ENCODE measurements around the gene AUTS2.

AUTS2 gene

DNA sequence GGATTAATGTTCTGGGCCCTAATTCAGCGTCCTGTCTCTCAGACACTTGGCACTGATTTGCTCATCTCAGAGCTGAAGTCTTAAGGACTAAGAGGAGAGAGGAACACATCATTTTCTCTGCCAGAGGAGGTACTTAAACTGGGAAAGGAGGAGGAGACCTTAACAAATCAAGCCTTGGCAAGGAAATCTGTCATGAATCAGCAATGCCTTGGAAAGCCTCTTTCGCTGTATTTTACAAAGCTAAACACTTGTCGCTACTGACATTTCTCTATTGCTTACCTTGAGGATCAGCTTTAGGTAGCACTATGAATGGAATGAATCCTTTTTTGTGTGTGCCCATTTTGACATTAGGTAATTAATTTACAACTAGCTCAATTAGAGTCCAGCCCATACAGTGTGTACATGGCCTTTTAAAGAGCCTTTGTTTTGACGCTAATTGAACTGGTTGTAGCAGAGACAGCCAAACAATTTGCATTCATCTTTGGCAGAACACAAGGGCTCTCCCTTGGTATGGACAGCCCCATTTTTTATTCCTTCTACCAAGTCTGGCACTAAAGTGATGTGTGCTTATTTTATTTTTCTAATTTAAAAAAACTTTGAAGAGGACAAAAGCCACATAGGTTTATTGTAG lies 37.4 kb downstream of the AUTS2 start:
- H3K79me2 ChIP-seq (ENCODE audit: insufficient read depth, low read length): peaks cover 89% of the 10 kb centered on the region
- H3K4me3 ChIP-seq (ENCODE audit: low read length, poor library complexity, severe bottlenecking): no peak overlapping the region
- H3K9ac ChIP-seq (ENCODE audit: low read depth, low read length, poor library complexity, severe bottlenecking): no peak overlapping the region
- TF ChIP-seq, protein P1, sequence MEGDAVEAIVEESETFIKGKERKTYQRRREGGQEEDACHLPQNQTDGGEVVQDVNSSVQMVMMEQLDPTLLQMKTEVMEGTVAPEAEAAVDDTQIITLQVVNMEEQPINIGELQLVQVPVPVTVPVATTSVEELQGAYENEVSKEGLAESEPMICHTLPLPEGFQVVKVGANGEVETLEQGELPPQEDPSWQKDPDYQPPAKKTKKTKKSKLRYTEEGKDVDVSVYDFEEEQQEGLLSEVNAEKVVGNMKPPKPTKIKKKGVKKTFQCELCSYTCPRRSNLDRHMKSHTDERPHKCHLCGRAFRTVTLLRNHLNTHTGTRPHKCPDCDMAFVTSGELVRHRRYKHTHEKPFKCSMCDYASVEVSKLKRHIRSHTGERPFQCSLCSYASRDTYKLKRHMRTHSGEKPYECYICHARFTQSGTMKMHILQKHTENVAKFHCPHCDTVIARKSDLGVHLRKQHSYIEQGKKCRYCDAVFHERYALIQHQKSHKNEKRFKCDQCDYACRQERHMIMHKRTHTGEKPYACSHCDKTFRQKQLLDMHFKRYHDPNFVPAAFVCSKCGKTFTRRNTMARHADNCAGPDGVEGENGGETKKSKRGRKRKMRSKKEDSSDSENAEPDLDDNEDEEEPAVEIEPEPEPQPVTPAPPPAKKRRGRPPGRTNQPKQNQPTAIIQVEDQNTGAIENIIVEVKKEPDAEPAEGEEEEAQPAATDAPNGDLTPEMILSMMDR (conservative IDR thresholded peaks at IDR 0.05; ENCODE audit: low read length): no peak
- no peak for TF ChIP-seq EZH2phosphoT487 (IDR thresholded peaks at IDR 0.05; ENCODE audit: borderline replicate concordance)
- H4K20me1 ChIP-seq (ENCODE audit: insufficient read depth, low read length, poor library complexity, severe bottlenecking): peaks cover 9% of the 10 kb centered on the region
- no peak overlapping the region for H3K4me2 ChIP-seq (ENCODE audit: low read depth, low read length, poor library complexity, severe bottlenecking)
- no peak overlapping the region for H2AFZ ChIP-seq (ENCODE audit: low read length)
- H3F3A ChIP-seq (ENCODE audit: low read depth): no peaks in the 10 kb centered on the region
- H3K36me3 ChIP-seq (ENCODE audit: insufficient read depth, low read length): no peaks in the 10 kb centered on the region
- H3K9me2 ChIP-seq (replicated peaks; ENCODE audit: low read depth, low read length): no peaks in the 10 kb centered on the region
- H3K9me3 ChIP-seq (ENCODE audit: insufficient read depth, low read depth, low read length): no peaks in the 10 kb centered on the region
- H3K4me1 ChIP-seq (ENCODE audit: insufficient read depth, low read length, poor library complexity, severe bottlenecking): peaks cover 7% of the 10 kb centered on the region
- H3K27me3 ChIP-seq (ENCODE audit: insufficient read depth, low read length, poor library complexity, severe bottlenecking): no peaks in the 10 kb centered on the region

DNA sequence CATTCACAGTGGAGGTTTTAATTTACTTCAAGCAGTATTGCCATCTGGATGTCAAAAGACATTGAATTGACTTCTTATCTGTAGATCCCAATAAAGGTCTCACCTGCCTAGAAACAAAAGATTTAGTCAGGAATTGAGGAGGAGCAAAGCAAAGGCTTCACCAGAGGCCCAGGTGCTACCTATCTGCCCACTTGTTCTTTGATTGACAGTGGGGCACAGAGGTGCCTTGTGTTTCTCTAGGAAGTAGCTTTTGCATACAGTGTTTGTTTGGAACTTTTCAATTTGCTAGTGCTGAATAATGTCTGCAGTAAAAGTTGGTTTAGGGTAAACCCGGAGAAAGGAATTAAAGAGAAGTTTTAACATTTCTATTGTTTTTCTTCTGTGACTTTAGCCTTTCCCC lies 40.4 kb downstream of the AUTS2 start:
- Histone ChIP-seq H3K4me2 (ENCODE audit: low read depth, low read length, poor library complexity, severe bottlenecking) (no peak overlapping the region), H3F3A (ENCODE audit: low read depth) (no peaks in the 10 kb centered on the region), H3K9me2 (replicated peaks; ENCODE audit: low read depth, low read length) (no peaks in the 10 kb centered on the region), H3K27me3 (ENCODE audit: insufficient read depth, low read length, poor library complexity, severe bottlenecking) (no peaks in the 10 kb centered on the region), H3K9me3 (ENCODE audit: insufficient read depth, low read depth, low read length) (no peaks in the 10 kb centered on the region), H3K4me1 (ENCODE audit: insufficient read depth, low read length, poor library complexity, severe bottlenecking) (peaks cover 12% of the 10 kb centered on the region), H3K36me3 (ENCODE audit: insufficient read depth, low read length) (no peaks in the 10 kb centered on the region), H3K79me2 (ENCODE audit: insufficient read depth, low read length) (peaks cover 92% of the 10 kb centered on the region), H4K20me1 (ENCODE audit: insufficient read depth, low read length, poor library complexity, severe bottlenecking) (peaks cover 1% of the 10 kb centered on the region), H3K4me3 (ENCODE audit: low read length, poor library complexity, severe bottlenecking) (no peak overlapping the region), H3K9ac (ENCODE audit: low read depth, low read length, poor library complexity, severe bottlenecking) (no peak overlapping the region), H2AFZ (ENCODE audit: low read length) (no peak overlapping the region)
- TF ChIP-seq, protein P1 (conservative IDR thresholded peaks at IDR 0.05; ENCODE audit: low read length): no peak

DNA sequence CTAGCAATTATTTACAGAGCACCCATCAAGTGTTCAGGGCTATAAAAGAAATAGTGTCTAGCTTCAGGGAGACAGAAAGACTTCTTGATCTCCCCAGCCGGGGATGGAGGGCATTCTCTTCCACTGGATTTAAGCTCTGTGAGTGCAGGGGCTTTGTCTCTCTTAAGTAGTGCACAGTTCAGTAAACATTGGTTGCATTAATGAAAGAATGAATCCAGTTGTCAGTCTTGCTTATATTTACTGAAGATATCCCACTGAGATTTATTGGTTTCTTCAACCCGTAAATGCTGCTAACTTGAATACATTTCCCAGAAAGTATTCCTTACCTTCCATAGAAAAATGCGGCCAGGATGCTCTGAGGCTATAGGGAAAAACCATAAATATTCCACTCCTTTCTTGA lies 41.9 kb downstream of the AUTS2 start:
- Histone ChIP-seq H3K9me2 (replicated peaks; ENCODE audit: low read depth, low read length) (no peaks in the 10 kb centered on the region), H3K79me2 (ENCODE audit: insufficient read depth, low read length) (peaks cover 94% of the 10 kb centered on the region), H3K4me2 (ENCODE audit: low read depth, low read length, poor library complexity, severe bottlenecking) (no peak overlapping the region), H2AFZ (ENCODE audit: low read length) (no peak overlapping the region), H4K20me1 (ENCODE audit: insufficient read depth, low read length, poor library complexity, severe bottlenecking) (no peaks in the 10 kb centered on the region), H3K9me3 (ENCODE audit: insufficient read depth, low read depth, low read length) (no peaks in the 10 kb centered on the region), H3K4me1 (ENCODE audit: insufficient read depth, low read length, poor library complexity, severe bottlenecking) (peaks cover 19% of the 10 kb centered on the region), H3K27me3 (ENCODE audit: insufficient read depth, low read length, poor library complexity, severe bottlenecking) (no peaks in the 10 kb centered on the region), H3K9ac (ENCODE audit: low read depth, low read length, poor library complexity, severe bottlenecking) (no peak overlapping the region), H3K4me3 (ENCODE audit: low read length, poor library complexity, severe bottlenecking) (no peak overlapping the region), H3K36me3 (ENCODE audit: insufficient read depth, low read length) (no peaks in the 10 kb centered on the region), H3F3A (ENCODE audit: low read depth) (no peaks in the 10 kb centered on the region)
- TF ChIP-seq, protein P1 (conservative IDR thresholded peaks at IDR 0.05; ENCODE audit: low read length): no peak
- TF ChIP-seq EZH2phosphoT487 (IDR thresholded peaks at IDR 0.05; ENCODE audit: borderline replicate concordance): no peak
